HL-60/S4 (cell line): Measurements from ENCODE around the gene RALGAPA2.

Source experiments
- in situ Hi-C: fragments of 300-500 bp; cut with MboI; formaldehyde crosslinking; loops from 2 replicates; pipeline ENCODE4 v1.14.3; 2022; ENCODE audit warnings: low sequenced_read_pairs

Gene RALGAPA2

DNA sequence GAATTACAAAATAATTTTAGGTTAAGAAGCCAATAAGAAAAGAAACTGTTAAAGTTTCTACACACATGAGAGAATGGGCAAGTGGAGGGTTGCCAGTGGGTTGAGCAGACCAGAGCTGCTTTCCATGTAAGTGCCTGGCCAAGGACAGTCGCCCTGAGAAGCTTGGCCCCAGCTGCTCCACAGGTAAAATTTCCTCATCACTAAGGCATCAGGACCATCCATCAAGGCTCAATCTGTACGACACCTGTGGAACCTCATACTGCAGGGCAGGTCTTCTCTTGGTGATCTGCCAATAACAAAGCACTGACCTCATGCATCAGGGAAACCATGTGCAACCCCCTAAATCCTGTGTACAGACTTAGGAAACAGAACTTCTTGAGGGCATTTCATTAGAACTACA, 229.1 kb downstream of the RALGAPA2 start:
- in situ Hi-C loops = no loop called here

DNA sequence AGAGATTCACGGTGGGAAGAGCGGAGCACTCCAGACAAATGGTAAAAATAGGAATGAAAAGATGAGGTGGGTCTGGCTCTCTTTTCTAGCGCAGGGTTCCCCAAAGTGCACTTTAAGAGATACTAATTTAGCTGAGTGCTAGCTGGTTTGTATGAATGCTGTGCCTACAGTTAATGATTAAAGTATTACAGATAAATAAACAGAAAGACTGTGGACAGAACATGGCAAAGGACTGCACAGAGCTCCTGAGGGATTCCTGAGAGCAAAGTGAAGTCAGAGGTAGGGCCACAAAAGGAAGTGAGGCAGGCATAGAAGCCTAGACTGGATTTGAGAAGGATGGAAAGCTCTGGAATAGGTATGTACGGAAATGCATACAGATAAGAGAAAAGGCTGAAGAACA, 230.0 kb downstream of the RALGAPA2 start:
- in situ Hi-C loops = no loop called here

DNA sequence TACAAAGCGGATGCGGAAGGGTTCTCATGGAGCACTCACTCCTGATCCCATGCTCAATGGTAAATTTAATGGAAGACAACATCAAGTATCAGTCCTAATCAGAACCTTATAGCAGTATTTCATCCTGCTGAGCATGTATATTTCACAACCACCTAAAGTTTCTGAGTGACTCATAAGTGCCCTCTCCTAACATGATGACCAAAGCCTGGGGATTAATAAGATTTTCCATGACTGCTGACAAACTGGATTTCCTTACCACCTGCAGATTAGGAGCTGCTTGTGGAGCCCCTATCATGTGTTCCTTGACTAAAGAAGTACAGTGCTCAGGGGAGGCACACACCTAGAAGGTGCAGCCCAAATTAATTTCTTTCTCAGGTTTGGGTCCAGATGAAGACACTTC, 231.8 kb downstream of the RALGAPA2 start:
- in situ Hi-C loops = no loop called here

DNA sequence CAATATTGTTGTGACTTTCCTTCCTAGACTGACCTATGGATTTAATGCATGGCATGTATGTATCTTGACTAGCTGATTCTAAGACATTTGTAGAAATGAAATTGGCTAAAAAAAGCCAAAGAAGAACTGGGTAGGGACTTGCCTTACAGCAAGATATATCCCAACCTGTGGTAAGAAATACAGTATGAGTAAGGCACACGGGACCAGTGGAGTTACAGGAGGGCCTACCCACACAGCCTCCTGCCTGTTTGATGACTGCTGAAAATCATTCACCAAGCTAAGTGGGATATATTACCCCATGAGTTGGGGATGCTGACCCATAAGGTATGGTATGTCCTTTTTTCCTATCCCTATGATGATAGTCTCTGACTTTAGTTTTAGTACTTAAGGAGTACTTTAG, 232.3 kb downstream of the RALGAPA2 start:
- in situ Hi-C loops = no loop called here

DNA sequence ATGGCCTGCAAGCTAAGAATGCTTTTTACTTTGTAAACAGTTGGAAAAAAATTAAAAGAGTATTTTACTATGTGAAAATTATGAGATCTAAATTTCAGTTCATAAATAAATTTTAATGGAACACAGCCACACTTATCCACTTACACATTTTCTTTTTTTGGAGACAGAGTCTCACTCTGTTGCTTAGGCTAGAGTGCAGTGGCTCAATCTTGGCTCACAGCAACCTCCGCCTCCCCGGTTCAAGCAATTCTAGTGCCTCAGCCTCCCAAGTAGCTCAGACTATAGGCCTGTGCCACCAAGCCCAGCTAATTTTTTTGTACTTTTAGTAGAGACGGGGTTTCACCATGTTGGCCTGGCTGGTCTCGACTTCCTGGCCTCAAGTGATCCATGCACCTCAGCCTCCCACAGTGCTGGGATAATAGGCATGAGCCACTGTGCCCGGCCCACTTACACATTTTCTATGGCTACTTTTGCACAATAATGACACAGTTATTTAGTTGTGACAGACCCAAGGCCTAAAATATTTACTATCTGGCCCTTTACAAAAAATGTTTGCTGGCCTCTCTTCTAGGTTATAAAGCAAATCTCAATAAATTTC, 234.9 kb downstream of the RALGAPA2 start:
- in situ Hi-C loops = no loop called here

DNA sequence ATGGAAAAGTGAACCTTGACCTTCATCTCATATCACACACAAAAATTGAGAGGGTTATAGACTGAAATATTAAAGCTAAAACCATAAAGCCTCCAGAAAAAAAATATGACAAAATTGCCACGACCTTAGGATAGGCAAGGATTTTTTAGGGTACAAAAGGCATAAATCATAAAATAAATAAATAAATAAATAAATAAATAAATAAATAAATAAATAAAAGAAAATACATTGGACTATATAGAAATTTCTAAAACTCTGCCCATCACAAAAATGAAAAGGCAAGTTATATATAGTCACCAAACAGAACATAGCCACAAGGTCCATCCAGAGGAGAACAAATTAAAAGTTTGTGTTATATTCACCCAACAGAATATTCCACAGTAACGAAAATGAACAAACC, 235.9 kb downstream of the RALGAPA2 start:
- in situ Hi-C loops = no loop called here

DNA sequence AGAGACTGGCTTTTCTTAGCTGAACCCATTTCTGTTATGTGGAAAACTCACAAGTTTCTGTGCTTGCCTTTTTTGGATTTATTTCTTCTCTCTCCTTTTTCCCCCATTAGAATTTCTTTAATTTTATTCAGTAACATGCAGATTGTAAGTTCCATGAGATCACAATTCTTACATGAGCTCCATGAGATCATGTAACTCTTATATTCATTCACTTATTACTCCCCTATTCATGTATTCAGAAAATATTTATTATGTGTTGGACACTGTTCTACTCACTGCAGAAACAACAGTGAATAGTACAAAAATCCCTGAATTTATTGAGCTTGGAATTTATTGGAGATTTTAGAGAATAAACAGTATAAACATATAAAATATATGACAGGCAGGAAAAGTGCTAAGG, 238.8 kb downstream of the RALGAPA2 start:
- in situ Hi-C loops = no loop called here

DNA sequence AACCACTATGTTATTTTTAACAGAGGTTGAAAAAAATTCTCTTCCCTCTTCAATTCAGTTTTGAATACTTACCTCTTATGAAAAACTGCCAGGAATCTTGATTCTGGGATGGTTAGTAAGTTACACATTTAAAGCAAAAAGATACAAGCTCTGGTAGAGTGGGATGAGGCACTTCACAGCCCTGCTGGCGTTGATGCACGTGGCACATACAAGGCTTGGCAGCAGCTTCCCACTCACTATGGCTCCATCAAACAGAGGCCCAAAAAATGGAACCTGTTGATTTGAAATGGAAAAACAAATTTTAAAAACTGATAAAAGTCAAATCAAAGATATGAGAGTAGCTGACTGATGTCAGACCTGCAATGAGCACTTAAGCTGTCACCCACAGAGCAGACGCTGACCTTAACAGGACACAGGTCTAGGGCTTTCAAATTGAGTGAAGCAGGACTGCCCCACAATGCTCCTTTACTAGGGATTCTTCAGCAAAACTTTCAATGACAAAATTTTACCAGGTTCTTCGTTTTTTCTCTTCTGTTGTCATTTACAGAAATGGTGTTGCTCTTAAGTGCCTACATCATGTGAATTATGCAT, 239.7 kb downstream of the RALGAPA2 start:
- in situ Hi-C loops = no loop called here

DNA sequence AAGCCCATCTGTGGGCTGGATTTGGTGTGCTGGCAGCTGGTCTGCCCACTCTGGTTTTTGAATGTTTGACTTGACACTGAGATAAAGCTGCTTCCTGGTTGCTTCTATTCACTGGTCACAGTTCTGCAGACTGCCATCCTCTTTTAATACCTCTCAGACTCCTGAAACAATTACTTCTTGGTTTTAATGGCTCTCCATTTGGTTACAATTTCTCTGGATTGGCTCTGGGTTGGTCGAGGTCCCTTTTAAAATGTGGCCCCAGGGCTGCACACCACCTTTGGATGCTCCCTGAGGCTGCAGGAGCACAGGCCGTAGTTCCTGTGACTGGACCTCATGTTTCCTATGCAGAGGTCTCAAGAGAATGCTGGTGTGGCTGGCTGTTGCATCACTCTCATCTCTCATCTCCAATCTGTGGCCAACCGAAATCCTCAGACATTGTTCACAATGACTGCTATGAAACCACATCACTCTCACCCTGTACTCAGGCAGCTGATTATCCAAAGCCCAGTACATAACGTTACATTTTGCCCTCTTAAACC, 246.0 kb downstream of the RALGAPA2 start:
- in situ Hi-C loops = no loop called here

DNA sequence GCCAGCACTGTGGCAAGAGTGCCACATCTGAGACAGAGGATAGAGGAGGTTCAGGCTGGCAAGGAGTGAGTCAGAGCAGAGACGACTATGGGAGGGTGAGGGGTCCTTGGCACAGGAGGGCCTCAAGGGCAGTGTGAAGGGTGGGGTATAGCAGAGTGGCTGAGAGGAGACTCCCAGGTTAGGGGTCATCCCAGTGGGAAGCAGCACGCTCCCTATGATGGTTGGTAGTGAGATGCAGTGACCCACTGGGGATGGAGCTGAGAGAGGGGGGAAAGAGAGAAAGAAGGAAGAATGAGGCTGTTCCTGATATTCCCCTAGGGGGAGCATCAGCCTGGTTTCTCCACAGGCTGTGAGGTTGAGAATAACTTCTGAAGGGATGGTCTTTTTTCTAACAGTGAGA, 247.2 kb downstream of the RALGAPA2 start:
- in situ Hi-C loops = no loop called here

DNA sequence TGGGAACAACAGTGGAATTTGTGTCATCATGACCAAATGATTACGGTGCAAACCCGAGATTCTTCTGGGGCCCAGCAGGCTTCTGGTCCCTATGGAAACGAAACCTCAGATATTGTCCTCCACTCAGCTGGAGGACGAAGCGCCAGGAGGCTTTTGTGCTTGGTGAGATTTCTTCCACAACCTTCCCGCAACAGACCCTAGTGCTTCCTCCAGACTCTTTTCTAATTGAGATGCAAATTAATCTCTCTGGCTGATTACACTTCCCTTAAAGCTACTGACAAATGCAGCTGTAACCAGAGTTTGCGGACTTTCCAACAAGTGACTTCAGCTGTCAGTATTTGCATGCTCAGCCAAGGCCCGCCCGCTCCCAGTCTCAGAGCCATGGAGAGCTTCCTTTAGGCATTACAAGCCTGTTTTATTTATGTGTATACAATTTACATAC, 248.5 kb downstream of the RALGAPA2 start:
- in situ Hi-C loops = no loop called here

DNA sequence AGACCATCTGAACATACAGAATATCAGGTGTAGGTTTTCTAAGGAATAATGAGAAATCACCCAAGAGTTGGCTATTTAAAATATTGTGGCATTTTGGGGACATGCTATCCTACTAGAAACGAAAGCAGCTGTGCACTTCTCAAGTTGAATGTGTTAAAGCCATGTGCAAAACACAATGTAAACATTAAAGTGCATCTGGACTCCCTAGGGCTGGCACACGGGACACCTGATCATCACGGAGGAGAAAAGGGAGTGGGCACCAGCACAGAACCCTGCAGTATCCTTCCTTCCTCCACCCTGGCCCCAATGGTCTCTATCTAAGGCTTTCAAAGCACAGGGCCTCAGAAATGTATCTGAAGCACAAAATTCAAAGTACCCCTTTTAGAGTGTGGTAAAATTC, 250.3 kb downstream of the RALGAPA2 start:
- in situ Hi-C loops = no loop called here

DNA sequence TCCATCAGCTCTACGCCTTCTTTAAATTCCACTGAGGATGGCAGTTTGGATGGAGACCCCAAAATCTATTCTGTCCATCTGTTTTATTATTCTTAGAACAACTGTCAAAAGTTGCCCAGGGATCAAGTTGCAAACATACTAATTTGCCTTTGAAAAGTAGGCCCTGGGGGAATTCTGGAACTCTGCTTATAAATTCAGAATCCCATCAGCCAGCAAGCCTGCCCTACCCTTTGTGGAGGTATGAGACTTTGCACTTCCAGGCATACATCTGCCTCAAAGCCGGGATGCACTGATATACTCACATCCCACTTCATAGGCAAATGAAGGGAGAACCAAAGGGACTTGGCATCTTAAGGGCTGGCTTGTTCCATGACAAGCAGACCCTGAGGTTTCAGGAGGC, 250.9 kb downstream of the RALGAPA2 start:
- in situ Hi-C loops = no loop called here

DNA sequence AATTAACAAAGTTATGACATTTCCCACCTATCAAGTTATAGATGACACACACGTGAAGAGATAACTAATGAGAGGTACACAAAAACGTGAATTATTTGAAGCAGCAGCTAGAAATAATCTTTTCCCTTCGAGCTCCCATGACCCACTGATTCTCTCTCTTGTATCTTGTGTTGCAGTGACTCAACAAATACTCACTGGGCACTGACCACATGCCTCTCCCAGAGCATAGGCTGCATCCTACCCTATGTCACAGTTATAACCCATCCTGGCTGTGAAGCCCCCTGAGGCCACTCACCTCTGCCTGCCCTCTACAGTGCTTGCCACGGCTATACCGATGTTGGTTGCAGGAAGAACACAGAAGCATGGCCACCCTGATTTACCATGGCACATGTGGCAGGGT, 252.7 kb downstream of the RALGAPA2 start:
- in situ Hi-C loops = no loop called here

DNA sequence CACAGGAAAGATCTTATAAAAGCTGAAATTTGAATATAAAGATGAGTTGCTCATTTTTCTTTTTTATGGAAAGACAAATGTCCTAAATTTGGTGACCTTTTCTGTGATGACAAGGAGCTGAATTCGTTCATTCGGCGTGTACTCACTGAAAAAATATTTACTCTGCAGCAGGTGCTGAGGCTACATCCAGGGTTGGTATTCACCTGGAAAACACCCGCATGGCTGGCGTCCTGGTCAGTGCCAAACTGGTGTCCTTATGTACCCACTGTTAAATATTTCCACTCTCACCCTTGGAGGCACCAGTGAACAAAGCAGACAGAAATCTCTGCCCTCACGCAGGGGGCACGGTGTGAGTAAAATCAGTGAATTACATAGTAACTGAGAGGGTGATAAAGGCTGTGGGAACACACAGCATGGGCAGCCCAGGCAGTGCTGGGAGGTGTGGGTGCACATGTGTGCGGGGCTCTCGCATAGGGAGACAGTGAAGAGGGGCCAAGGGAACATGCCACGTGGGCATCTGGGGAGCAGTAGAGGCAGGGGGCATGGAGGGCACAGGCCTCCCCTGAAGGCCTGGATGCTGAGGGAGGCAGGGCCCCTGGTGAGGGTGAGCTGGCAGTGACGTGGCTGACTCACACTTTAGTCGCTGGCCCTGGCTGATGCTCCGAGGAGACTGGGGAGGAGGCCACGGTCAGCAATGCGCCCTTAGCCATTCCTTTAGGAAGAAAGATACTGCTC, 254.9 kb downstream of the RALGAPA2 start:
- in situ Hi-C loops = no loop called here

DNA sequence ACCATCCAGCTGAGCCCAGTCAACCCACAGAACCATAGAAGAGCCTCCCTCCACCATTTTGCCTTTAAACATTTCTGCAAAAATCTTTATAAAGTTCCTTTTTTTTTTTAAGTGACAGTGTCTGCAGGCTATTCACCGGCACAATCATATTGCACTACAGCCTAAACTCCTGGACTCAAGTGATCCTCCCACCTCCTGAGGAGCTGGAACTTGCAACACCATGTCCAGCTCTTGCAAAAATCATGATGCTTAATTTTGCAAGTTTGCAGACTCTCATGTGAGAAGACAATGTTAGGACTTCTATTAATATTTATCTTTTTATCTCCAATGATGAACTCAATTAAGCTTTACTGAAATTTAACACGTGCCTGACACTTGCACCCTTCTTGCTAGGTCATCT, 255.7 kb downstream of the RALGAPA2 start:
- in situ Hi-C loops = no loop called here

DNA sequence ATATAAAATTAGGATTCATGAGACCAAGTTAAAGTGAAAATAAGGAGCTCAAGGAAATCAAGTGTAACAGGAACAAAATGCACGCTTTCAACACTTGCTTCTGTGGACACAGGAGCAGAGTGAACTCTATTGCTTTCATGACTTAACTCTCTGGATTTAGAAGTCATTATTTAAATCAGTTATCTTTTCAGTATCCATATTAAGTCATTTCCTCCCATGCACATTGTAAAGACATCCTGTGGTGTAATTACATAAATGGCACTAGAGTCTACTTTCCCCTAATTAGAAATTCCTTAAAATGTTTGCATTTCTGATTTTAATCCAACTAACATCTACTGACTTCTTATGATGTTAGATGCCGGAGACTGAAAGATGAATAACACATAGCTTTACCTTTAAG, 256.5 kb downstream of the RALGAPA2 start:
- in situ Hi-C loops = no loop called here

DNA sequence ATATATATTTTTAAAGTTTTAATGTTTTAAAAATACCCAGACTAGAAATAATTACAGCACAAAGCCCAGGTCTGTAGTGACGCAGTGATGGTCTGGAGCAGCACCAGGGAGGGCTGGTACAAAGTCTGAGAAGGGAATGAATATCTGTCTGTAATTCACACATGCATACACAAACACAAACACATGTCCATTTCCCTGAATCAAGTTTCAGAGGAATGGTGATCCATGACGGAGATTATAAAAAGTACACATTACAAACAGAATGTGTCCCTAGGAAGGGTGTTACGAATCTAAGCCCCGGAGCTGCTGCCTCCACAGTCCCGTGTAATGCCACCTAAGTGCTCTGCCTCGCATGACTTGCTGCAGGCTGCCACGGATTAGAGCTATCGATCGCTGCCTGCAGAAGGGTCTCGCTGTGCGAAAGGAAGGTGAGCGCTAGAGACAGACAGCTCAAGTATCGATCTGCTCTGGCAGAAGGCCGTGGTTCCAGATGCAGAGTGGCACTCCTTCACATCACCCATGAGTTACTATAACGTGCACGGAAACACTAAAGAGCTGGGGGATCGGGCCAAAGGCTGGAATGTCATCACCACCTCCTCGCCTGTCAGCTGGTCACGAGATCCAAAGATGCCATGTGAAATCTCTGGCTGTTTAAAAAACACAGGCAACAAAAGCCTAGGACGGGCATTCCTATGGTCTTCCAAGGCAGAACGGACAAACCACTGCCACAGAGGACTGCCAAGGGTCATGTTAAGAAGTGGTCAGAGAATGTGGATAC, 257.4 kb downstream of the RALGAPA2 start:
- in situ Hi-C loops = no loop called here

DNA sequence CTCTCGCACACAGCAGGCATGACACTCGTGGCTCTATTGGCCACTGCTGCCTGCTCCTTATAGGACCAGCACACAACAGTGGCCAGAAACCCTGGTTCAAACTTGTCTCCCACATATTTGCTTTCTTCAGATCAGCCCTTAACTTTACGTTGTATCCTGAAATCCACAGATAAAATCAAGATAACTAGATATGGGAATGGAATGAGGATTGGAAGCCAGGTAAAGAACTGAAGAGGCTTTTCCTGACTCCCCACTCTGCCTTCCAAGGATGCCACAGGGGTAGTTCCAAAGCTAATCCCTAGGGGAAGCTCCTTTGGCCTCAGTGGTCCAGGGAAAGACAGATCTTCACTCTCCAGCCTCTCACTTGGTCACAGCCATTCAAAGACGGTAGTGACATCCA, 258.1 kb downstream of the RALGAPA2 start:
- in situ Hi-C loops = no loop called here

DNA sequence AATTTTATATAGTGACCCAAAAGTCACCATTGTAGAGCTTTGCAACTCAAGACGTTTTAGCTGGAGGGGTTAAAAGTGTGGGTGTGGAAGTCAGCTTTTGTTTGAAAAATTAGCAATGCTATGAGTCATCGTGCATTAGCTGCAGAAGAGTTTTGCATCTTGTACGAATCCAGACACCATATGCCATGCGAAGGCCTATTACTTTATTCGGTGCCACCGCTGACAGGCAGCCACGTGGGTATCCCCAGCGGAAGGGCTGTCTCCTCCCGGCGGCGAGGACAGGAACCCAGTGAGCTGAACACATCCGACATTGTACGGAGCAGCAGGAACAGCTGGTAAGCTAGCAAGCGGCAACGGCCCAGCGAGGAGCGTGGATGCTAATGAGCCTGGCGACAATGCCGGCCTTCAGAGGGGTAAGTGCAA, 260.2 kb downstream of the RALGAPA2 start:
- in situ Hi-C loops = no loop called here

DNA sequence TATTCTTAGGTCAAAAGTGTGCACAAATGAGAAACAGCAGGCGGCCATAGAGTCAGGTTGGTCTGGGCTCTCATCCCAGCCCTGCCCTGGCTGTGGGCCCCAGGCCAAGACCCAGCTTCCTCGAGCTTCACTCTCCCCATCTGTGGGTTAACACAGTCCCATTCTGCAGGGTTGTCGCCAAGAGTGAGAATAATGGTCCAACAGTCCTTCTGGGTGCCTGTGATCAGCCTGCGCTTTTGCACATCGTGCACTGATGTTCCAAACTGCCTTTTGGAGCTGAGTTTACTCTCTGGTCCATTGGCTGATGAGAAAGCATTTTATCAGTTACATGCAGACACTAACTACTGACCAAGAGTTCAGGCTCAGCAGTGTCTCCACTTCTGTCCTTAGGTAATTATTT, 261.9 kb downstream of the RALGAPA2 start:
- in situ Hi-C loops = no loop called here
